ENCODE measurements around the gene SFXN5.

DNA sequence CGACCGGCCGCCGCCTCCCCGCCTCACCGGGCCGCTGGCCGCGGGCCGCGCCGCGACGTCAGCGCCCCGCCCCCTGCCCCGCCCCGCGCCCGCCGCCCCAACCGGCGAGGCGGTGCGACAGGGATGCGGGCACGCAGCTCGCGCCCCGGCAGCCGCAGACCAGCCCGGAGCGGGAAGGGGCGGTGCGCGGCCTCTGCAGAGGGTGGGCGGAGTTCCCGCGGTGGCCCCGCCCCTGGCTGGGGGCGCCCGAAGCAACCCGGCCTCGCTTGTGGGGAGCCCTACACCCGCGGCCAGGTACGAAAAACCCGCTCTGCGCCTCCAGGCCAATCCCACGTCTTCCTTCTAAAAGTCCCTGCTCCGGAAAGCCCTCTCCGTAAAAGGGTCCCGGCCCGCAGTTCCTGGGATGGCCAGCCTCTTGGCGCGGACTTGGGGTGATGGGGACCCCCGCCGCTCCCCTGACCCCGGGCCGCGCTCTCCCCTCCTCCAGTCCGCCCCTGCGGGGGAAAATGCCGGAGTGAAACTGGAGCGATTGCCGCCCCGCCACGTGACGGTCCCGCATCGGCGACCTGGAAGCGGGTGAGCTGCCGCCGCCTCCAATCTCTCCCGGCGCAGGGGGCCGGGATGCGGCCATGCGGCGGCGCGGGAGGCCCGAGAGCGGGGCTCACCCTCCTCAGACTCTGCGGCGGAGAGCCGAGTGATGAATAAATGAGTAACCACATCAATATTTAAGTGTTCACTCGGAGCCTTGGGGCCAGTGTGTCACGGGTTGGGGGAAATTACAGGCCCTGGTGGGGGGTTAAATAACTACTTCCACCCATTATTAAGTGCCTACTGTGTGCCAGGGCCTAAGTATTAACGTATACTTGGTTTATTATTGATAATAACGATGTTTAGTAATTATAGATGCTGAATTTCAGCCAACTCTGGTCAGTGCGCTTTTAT, 41.7 kb upstream of the SFXN5 start, which contains the start of gene RAB11FIP5:
- TF ChIP-seq, protein P1, sequence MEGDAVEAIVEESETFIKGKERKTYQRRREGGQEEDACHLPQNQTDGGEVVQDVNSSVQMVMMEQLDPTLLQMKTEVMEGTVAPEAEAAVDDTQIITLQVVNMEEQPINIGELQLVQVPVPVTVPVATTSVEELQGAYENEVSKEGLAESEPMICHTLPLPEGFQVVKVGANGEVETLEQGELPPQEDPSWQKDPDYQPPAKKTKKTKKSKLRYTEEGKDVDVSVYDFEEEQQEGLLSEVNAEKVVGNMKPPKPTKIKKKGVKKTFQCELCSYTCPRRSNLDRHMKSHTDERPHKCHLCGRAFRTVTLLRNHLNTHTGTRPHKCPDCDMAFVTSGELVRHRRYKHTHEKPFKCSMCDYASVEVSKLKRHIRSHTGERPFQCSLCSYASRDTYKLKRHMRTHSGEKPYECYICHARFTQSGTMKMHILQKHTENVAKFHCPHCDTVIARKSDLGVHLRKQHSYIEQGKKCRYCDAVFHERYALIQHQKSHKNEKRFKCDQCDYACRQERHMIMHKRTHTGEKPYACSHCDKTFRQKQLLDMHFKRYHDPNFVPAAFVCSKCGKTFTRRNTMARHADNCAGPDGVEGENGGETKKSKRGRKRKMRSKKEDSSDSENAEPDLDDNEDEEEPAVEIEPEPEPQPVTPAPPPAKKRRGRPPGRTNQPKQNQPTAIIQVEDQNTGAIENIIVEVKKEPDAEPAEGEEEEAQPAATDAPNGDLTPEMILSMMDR (IDR thresholded peaks at IDR 0.05; ENCODE audit: insufficient read depth, low read length, poor library complexity, severe bottlenecking), result no peak
- no peak for TF ChIP-seq EZH2phosphoT487 (conservative IDR thresholded peaks at IDR 0.05; ENCODE audit: low read length)
